Measurements from ENCODE around the gene PARN. TPM values are rescaled to one million over a fixed set of nuclear protein-coding genes. Genes with fewer than 3 reads are reported as not detected.

PARN gene
- total RNA-seq, 4 donors from 2014 or later, result 69.8 to 214 (median 120) TPM

DNA sequence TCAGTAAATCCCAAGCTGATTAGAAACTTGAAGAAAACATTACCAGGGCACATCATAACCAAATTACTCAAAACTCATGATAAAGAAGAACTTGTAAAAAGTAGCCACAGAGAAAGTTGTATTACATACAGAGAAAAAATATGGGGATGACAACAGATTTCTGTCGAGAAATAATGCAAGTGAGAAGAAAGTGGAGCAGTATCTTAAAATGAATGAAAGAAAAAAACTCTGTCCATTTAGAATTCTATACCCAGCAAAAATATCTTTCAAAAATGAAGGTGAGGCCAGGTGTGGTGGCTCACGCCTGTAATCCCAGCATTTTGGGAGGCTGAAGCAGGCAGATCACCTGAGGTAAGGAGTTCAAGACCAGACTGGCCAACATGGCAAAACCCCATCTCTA lies 165.9 kb downstream of the PARN start:
- H3K27ac ChIP-seq, result no peak overlapping the region
- intact Hi-C loops (cut with DNase I), result no loop called here
- WGBS, 2 donors, result 97 to 99% methylated on average over 2 of the region's 2 CpGs
- H3K27me3 ChIP-seq, result no peaks in the 10 kb centered on the region
- no peak overlapping the region for H3K4me3 ChIP-seq (replicated peaks in 1 of 3)
- H3K9me3 ChIP-seq, result no peaks in the 10 kb centered on the region
- H3K4me1 ChIP-seq, result no peaks in the 10 kb centered on the region
- DNase-seq, result no peak
- no peaks in the 10 kb centered on the region for H3K36me3 ChIP-seq
- TF ChIP-seq, protein P1, sequence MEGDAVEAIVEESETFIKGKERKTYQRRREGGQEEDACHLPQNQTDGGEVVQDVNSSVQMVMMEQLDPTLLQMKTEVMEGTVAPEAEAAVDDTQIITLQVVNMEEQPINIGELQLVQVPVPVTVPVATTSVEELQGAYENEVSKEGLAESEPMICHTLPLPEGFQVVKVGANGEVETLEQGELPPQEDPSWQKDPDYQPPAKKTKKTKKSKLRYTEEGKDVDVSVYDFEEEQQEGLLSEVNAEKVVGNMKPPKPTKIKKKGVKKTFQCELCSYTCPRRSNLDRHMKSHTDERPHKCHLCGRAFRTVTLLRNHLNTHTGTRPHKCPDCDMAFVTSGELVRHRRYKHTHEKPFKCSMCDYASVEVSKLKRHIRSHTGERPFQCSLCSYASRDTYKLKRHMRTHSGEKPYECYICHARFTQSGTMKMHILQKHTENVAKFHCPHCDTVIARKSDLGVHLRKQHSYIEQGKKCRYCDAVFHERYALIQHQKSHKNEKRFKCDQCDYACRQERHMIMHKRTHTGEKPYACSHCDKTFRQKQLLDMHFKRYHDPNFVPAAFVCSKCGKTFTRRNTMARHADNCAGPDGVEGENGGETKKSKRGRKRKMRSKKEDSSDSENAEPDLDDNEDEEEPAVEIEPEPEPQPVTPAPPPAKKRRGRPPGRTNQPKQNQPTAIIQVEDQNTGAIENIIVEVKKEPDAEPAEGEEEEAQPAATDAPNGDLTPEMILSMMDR (IDR thresholded peaks at IDR 0.05), result no peak
- TF ChIP-seq POLR2A (IDR thresholded peaks at IDR 0.05), result no peak

DNA sequence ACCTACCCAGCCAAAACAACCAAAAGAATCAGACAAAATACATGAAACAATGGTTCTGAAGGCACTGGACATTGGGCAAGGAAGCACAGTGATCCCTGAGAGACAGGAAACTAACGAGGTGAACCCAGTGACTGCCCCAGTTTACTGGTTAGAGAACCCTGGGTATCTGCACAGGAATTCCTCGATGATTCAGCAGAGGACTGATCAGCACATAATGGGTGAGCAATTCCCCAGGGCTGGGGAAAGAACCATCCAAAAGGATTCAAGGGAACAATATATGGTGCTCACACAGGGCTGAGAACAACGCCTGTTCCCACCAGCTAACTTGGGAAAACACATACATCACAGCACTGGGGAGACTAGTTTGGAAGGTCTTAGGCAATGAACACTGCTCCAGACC lies 167.2 kb downstream of the PARN start:
- Histone ChIP-seq H3K4me1 (no peaks in the 10 kb centered on the region), H3K9me3 (no peaks in the 10 kb centered on the region), H3K27ac (no peak overlapping the region), H3K36me3 (no peaks in the 10 kb centered on the region), H3K4me3 (replicated peaks in 1 of 3) (no peak overlapping the region), H3K27me3 (no peaks in the 10 kb centered on the region)
- 93 to 96% methylated on average over 3 of the region's 3 CpGs for WGBS, 2 donors
- TF ChIP-seq, protein P1 (IDR thresholded peaks at IDR 0.05), result no peak
- TF ChIP-seq POLR2A (IDR thresholded peaks at IDR 0.05), result no peak
- DNase-seq, result no peak
- intact Hi-C loops (cut with DNase I), result no loop called here

DNA sequence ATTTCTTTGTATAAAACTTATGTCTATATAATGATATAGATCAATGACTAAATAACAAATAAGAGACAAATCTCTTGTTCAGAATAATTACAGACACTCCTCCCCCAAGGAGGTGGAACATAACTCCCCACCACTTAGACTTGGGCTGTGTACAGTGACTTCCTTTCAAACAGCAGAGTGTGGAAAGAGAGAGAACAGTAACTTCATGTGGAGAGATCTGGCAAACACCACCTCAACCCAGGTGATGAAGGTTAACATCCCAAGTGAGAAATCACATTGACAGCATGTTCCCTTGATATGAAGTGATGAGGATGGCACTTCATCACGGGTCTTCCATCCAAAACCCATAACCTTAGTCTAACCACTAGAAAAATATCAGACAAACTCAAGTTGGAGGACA lies 169.3 kb downstream of the PARN start:
- H3K27me3 ChIP-seq, result no peaks in the 10 kb centered on the region
- intact Hi-C loops (cut with DNase I), result no loop called here
- no peak overlapping the region for H3K27ac ChIP-seq
- DNase-seq, result no peak
- no peaks in the 10 kb centered on the region for H3K36me3 ChIP-seq
- H3K4me3 ChIP-seq (replicated peaks in 1 of 3), result no peak overlapping the region
- TF ChIP-seq, protein P1 (IDR thresholded peaks at IDR 0.05), result no peak
- TF ChIP-seq POLR2A (IDR thresholded peaks at IDR 0.05), result no peak
- 96% methylated on average over 1 of the region's 1 CpG for WGBS, 2 donors
- H3K4me1 ChIP-seq, result no peaks in the 10 kb centered on the region
- H3K9me3 ChIP-seq, result no peaks in the 10 kb centered on the region

DNA sequence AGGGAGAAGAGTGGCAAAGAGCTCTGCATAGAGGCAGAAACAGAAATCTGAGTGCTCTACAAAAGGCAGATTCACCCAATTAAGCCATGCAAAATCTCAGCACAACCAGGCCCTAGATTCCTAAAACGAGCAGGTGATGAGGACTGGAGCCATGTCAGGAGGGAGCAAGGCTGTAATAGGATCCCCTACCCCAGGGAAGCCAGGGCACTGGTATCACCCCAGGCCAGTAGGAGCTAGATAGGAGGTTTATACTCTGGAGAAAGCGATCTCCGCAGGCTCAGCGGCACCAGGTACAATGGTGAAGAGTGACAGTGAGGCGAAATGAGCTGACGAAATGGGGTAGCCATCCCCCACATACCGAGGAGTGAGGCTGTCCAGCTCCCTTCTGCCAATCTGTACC lies 171.5 kb downstream of the PARN start:
- H3K27ac ChIP-seq, result no peak overlapping the region
- H3K9me3 ChIP-seq, result no peaks in the 10 kb centered on the region
- intact Hi-C loops (cut with DNase I), result no loop called here
- TF ChIP-seq, protein P1 (IDR thresholded peaks at IDR 0.05), result no peak
- no peak for TF ChIP-seq POLR2A (IDR thresholded peaks at IDR 0.05)
- no peaks in the 10 kb centered on the region for H3K36me3 ChIP-seq
- no peaks in the 10 kb centered on the region for H3K27me3 ChIP-seq
- H3K4me1 ChIP-seq, result no peaks in the 10 kb centered on the region
- no peak for DNase-seq
- no peak overlapping the region for H3K4me3 ChIP-seq (replicated peaks in 1 of 3)
- WGBS, 2 donors, result 88 to 90% methylated on average over 7 of the region's 7 CpGs

DNA sequence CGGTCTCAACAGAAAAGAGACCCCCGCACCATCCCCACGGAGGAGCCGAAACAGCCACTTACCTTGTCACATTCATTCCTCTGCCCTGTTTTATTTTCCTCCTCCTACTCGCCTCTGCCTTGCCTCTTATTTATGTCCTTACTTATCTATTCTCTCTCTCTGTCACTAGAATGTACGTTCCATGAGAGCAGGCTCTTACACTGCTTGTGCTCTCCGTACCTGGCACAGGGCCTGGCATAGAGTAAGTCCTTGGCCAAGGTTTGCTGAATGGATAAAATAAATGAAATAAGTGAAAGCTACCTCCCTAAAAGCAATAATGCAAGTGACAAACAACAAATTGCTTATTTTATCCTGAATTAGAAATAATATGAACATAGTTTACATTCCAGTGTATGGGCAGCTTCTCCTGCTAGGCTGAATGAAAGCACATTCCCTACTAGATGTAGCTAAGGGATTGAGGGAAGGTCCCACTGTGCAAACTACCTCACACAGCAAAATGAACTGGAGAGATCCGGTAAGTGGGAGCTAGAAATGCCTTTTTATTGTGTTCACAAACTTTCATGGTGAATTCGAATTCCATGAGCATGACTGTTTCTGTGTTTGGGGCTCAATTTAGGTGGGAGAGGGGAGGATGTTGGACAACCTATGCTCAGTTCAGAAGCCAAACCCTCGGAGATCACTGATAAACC lies 173.1 kb downstream of the PARN start:
- Histone ChIP-seq H3K27me3 (no peaks in the 10 kb centered on the region), H3K9me3 (no peaks in the 10 kb centered on the region), H3K4me1 (no peaks in the 10 kb centered on the region), H3K27ac (no peak overlapping the region), H3K36me3 (no peaks in the 10 kb centered on the region), H3K4me3 (replicated peaks in 1 of 3) (no peak overlapping the region)
- intact Hi-C loops (cut with DNase I), result no loop called here
- 94 to 97% methylated on average over 10 of the region's 10 CpGs for WGBS, 2 donors
- DNase-seq, result no peak
- TF ChIP-seq, protein P1 (IDR thresholded peaks at IDR 0.05), result no peak
- TF ChIP-seq POLR2A (IDR thresholded peaks at IDR 0.05), result no peak

Data from thyroid gland (tissue), 4 donors.